Activated CD4-positive, CD25-positive, alpha-beta regulatory T cell treated with anti-CD3 and anti-CD28 coated beads, Interleukin-2, amount 50 U/mL, for 16 hours (primary cell): ENCODE data around the gene CCDC198.

ENCODE experiments used
- DNase-seq: peaks from one replicate; pipeline ENCODE4 v3.0.0-alpha.2; 2020; ENCODE audit warnings: low read depth, low spot score

CCDC198 gene

GRCh38 chr14:57493467-57494181 is at the start of gene CCDC198:
Gene CCDC198 (minus strand): TSS chr14:57493857. CDS start chr14:57493715, 142 bp downstream.
- DNase-seq = no peak

GRCh38 chr14:57533214-57533613 is 39.6 kb upstream of the CCDC198 start:
- no peak for DNase-seq

GRCh38 chr14:57530571-57530970 is 36.9 kb upstream of the CCDC198 start:
- no peak for DNase-seq

GRCh38 chr14:57526942-57527341 is 33.3 kb upstream of the CCDC198 start:
- DNase-seq = no peak

GRCh38 chr14:57519043-57519442 is 25.4 kb upstream of the CCDC198 start:
- DNase-seq = no peak

GRCh38 chr14:57512220-57512619 is 18.6 kb upstream of the CCDC198 start:
- DNase-seq = no peak

- DNase-seq = no peak
These were observed 15.1 kb upstream of the CCDC198 start for GRCh38 chr14:57508756-57509155.

- DNase-seq = no peak
These were observed 9.1 kb upstream of the CCDC198 start for GRCh38 chr14:57502586-57503254.

- no peak for DNase-seq
These were observed 7.4 kb upstream of the CCDC198 start for GRCh38 chr14:57501039-57501557.

- no peak for DNase-seq
These were observed 5.0 kb upstream of the CCDC198 start for GRCh38 chr14:57498659-57499058.

GRCh38 chr14:57498035-57498434 is 4.4 kb upstream of the CCDC198 start:
- DNase-seq = no peak

GRCh38 chr14:57495416-57495815 is 1.8 kb upstream of the CCDC198 start:
- DNase-seq = no peak

- no peak for DNase-seq
These were observed 798 bp downstream of the CCDC198 start for GRCh38 chr14:57492859-57493258.

- no peak for DNase-seq
These were observed 2.0 kb downstream of the CCDC198 start for GRCh38 chr14:57491640-57492039.

GRCh38 chr14:57487771-57488170 is 5.9 kb downstream of the CCDC198 start:
- DNase-seq = no peak

- no peak for DNase-seq
These were observed 6.8 kb downstream of the CCDC198 start for GRCh38 chr14:57486767-57487379.

GRCh38 chr14:57485635-57486034 is 8.0 kb downstream of the CCDC198 start:
- DNase-seq = no peak

- no peak for DNase-seq
These were observed 11.5 kb downstream of the CCDC198 start for GRCh38 chr14:57482120-57482519.

- DNase-seq = no peak
These were observed 13.6 kb downstream of the CCDC198 start for GRCh38 chr14:57480051-57480450.

GRCh38 chr14:57479197-57479596 is 14.5 kb downstream of the CCDC198 start:
- DNase-seq = no peak

GRCh38 chr14:57478050-57478449 is 15.6 kb downstream of the CCDC198 start:
- no peak for DNase-seq

- DNase-seq = no peak
These were observed 22.7 kb downstream of the CCDC198 start for GRCh38 chr14:57470909-57471308.
